ENCODE results near the gene ZMIZ1.
A peak's percentile ranks its signal among the peaks of the same experiment; 100 is the strongest.

The ZMIZ1 gene

GRCh38 chr10:79347894-79348639 is 279.3 kb downstream of the ZMIZ1 start (continued):
- TF ChIP-seq, protein P1, sequence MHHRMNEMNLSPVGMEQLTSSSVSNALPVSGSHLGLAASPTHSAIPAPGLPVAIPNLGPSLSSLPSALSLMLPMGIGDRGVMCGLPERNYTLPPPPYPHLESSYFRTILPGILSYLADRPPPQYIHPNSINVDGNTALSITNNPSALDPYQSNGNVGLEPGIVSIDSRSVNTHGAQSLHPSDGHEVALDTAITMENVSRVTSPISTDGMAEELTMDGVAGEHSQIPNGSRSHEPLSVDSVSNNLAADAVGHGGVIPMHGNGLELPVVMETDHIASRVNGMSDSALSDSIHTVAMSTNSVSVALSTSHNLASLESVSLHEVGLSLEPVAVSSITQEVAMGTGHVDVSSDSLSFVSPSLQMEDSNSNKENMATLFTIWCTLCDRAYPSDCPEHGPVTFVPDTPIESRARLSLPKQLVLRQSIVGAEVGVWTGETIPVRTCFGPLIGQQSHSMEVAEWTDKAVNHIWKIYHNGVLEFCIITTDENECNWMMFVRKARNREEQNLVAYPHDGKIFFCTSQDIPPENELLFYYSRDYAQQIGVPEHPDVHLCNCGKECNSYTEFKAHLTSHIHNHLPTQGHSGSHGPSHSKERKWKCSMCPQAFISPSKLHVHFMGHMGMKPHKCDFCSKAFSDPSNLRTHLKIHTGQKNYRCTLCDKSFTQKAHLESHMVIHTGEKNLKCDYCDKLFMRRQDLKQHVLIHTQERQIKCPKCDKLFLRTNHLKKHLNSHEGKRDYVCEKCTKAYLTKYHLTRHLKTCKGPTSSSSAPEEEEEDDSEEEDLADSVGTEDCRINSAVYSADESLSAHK (tag by site-specific recombination; IDR thresholded peaks at IDR 0.05) = peak; percentile 55; the same call in 1 of the 2 replicates
- TF ChIP-seq ZNF202 (tag by site-specific recombination; IDR thresholded peaks at IDR 0.05; ENCODE audit: borderline replicate concordance) (no peak), GFI1B (tag by site-specific recombination; IDR thresholded peaks at IDR 0.05) (no peak), SALL2 (tag by site-specific recombination; IDR thresholded peaks at IDR 0.05; ENCODE audit: borderline replicate concordance) (no peak), ZNF416 (tag by site-specific recombination; IDR thresholded peaks at IDR 0.05) (no peak), ZNF174 (tag by site-specific recombination; IDR thresholded peaks at IDR 0.05) (no peak), KLF7 (tag by site-specific recombination; IDR thresholded peaks at IDR 0.05; ENCODE audit: borderline replicate concordance) (peak; percentile 64), ZNF362 (tag by site-specific recombination; IDR thresholded peaks at IDR 0.05) (no peak), ZFP37 (tag by site-specific recombination; IDR thresholded peaks at IDR 0.05) (no peak), ZNF140 (tag by site-specific recombination; IDR thresholded peaks at IDR 0.05) (no peak), ZNF292 (tag by site-specific recombination; IDR thresholded peaks at IDR 0.05; ENCODE audit: borderline replicate concordance, low read depth) (no peak), HIC1 (tag by site-specific recombination; IDR thresholded peaks at IDR 0.05) (no peak), TRIM28 (IDR thresholded peaks at IDR 0.05; ENCODE audit: borderline replicate concordance, low read length) (no peak), ZNF837 (tag by site-specific recombination; IDR thresholded peaks at IDR 0.05) (no peak), ZNF148 (tag by site-specific recombination; IDR thresholded peaks at IDR 0.05; ENCODE audit: borderline replicate concordance) (no peak), KLF16 (tag by site-specific recombination; IDR thresholded peaks at IDR 0.05) (no peak; the same call in 1 of the 2 replicates), MEIS1 (CRISPR knock-in tag; IDR thresholded peaks at IDR 0.05; ENCODE audit: borderline replicate concordance) (no peak), ZNF350 (tag by site-specific recombination; IDR thresholded peaks at IDR 0.05) (no peak), HOXA7 (CRISPR knock-in tag; IDR thresholded peaks at IDR 0.05; ENCODE audit: borderline replicate concordance) (no peak), ZNF10 (tag by site-specific recombination; IDR thresholded peaks at IDR 0.05) (no peak), ZNF280D (tag by site-specific recombination; IDR thresholded peaks at IDR 0.05) (no peak)
- TF ChIP-seq, protein P2, sequence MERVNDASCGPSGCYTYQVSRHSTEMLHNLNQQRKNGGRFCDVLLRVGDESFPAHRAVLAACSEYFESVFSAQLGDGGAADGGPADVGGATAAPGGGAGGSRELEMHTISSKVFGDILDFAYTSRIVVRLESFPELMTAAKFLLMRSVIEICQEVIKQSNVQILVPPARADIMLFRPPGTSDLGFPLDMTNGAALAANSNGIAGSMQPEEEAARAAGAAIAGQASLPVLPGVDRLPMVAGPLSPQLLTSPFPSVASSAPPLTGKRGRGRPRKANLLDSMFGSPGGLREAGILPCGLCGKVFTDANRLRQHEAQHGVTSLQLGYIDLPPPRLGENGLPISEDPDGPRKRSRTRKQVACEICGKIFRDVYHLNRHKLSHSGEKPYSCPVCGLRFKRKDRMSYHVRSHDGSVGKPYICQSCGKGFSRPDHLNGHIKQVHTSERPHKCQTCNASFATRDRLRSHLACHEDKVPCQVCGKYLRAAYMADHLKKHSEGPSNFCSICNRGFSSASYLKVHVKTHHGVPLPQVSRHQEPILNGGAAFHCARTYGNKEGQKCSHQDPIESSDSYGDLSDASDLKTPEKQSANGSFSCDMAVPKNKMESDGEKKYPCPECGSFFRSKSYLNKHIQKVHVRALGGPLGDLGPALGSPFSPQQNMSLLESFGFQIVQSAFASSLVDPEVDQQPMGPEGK (tag by site-specific recombination; IDR thresholded peaks at IDR 0.05) = peak; percentile 62; the same call in 1 of the 2 replicates
- TF ChIP-seq, protein P3, sequence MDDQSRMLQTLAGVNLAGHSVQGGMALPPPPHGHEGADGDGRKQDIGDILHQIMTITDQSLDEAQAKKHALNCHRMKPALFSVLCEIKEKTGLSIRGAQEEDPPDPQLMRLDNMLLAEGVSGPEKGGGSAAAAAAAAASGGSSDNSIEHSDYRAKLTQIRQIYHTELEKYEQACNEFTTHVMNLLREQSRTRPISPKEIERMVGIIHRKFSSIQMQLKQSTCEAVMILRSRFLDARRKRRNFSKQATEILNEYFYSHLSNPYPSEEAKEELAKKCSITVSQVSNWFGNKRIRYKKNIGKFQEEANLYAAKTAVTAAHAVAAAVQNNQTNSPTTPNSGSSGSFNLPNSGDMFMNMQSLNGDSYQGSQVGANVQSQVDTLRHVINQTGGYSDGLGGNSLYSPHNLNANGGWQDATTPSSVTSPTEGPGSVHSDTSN (CRISPR knock-in tag; IDR thresholded peaks at IDR 0.05) = no peak

Data from HEK293 (cell line).